GM21786 (cell line): ENCODE data around the gene HACD2.

Source experiments
- ATAC-seq: cut with Tn5 transposase; IDR thresholded peaks from one replicate; pipeline ENCODE4 v1.9.1; 2021; ENCODE audit not compliant: unreplicated experiment

HACD2 gene

GRCh38 chr3:123448536-123449101, 136.2 kb downstream of the HACD2 start, which contains the start of gene ADCY5:
TSS of gene ADCY5 (minus strand) at chr3:123449090. CDS start at chr3:123448545, 545 bp downstream.
- no peak for ATAC-seq

DNA sequence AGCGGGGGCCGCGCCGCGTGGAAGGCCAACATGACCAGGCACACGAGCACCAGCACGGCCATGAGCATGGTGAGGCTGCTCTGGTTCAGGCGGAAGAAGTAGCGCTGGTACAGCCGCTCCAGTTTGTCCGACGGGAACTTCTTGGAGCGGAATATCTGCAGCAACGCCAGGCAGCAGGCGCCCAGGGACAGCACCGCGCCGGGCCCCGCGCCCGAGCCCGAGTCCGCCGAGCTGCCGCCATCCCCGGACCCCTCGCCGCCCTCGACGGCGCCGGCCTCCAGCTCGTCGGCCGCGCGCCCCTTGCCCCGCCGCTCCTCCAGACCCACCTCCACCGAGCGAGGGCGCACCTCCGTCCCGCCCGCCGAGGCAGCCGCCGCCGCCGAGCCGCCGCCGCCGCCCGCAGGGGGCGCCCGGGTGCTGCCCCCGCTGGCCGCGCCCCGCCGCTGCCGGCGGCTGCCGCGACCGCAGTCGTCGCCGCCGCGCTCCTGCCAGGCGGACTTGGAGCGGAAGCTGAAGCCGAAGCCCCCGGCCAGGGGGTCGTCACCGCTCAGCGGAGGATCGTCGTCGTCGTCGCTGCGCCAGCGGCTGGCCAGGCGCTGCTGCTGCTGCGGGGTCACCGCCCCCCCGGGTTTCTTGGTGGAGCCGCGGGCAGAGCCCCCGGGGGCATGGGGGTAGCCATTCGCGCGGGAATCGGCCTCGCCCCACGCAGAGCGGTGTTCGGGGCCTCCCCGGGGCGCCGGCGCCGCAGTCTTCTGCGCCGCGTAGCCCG, 136.9 kb downstream of the HACD2 start:
- no peak for ATAC-seq

DNA sequence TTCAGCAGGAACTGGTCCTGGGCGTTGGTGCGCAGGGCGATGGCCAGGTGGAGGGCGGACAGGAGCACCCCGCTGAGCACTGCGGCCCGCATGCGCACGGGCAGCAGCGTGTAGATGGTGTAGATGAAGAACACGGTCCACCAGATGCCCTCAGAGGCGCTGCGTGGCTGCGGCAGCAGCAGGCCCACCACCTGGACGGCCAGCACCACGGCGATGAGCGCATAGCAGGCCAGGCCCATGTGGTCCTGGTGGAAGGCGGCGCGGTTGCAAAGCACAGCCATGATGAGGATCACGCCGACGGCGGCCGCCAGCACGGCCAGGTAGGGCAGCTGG, 137.5 kb downstream of the HACD2 start:
- ATAC-seq: no peak

DNA sequence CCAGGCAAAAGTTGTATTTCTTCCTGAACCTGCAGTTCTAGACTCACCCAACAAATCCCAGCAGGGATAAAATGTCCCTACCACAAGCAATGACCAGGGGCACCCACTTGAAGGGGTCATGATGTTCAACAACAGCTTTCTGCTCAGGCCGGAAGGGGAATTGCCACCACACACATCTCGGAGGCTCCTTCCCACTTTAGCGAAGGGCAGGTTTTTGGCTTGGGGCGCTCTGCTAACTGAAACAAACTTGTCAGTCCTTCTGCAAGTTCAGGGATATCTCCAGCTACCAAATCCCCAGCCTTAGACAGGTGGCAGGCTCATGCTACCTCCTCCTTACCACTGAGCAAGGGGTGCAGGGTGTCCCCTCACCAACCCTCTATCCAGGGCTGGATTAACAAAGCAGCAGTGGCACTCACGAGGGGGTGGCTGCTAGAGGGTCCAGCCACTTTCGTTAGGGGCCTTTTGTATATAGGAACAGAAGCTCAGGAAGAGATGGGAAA, 138.2 kb downstream of the HACD2 start:
- ATAC-seq: no peak

DNA sequence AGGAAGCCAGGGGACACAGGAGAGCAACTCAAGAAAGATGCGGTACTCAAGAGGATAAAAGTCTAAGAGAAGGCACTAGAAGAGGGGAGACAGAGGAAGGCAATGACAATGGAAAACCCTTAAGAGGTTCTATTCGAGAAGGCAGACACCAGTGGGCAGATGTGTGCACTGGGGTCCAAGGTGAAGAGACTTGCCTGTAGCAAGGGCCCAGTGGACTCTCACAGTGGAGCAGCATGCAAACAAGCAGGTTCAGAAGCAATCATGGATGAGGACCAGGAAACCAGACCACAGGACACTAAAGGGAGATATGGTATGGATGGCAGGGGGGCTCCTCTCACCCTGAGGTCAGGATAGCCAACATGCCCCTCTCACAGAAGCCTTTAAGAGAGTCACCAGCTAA, 138.6 kb downstream of the HACD2 start:
- no peak for ATAC-seq

DNA sequence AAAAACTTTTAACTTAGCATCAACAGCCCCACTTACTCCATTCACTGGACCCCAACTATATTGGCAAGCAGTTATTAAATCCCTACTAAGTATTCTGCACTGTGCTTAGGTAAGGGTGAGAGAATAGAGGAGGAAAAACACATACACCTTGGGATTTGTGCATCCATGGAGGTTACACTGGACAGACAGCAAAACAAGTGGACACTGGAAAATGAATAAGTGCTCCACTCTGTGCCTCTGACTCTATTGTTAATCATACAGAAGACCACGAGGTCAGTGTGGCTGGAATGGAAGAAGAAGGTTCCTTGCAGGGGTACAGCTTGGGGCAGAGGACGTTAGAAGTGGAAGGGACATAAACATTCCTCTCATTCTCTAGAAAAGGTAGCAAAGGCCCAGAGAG, 139.2 kb downstream of the HACD2 start:
- ATAC-seq: no peak

DNA sequence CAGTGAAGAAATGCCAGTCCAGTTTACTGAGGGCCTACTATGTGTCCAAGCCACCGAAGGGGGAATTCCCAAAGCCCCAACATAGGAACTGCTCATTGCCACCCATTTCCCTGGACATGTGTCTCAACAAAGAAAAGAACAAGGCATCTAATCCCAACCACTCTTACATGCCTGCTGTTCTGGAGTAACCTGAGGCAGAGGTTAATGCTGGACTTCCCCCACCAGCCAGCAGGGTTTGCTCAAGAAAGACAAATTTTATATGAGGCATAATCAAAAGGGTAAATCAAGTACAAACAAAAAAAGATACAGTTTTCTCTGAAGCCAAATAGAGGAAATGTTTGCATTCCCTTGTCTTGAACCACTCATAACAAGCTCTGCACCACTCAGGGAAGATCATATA, 140.1 kb downstream of the HACD2 start:
- no peak for ATAC-seq

- ATAC-seq: no peak
These were observed 140.8 kb downstream of the HACD2 start for GRCh38 chr3:123444023-123444422.

- no peak for ATAC-seq
These were observed 141.9 kb downstream of the HACD2 start for GRCh38 chr3:123442908-123443307.

DNA sequence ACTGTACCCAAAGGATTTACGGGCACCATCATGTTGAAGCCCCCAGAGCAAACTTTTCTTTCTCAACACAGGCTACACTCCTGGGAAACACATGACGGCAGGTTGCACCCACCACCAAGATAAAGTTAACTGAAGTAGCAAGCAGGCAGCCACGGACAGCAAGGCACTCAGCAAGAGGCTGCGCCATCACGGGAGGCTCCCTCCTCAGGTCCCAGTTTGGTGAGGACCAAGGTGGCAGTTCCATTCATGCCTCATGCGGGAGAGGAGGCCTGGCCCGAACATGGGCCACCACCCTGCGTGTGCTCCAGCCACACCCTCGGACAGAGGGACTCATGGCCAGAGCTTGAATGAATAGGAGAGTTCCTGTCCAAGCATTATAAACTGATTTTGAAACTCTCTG, 142.7 kb downstream of the HACD2 start:
- no peak for ATAC-seq
